NT2/D1 (cell line): ENCODE data around the gene DDAH1.

Source experiments
- SUZ12 ChIP-seq: IDR thresholded peaks from 2 replicates; pipeline ENCODE4 v1.6.1; 2011; ENCODE audit not compliant: insufficient read length, insufficient read depth; ENCODE audit errors: extremely low read depth
- YY1 ChIP-seq: IDR thresholded peaks from 2 replicates; pipeline ENCODE4 v1.6.1; 2011; ENCODE audit not compliant: insufficient read length, insufficient read depth
- ZNF274 ChIP-seq: IDR thresholded peaks from 2 replicates; pipeline ENCODE4 v1.6.1; 2011; ENCODE audit warnings: mild to moderate bottlenecking, low read depth, low read length

GRCh38 chr1:85417876-85418275, 47.1 kb downstream of the DDAH1 start:
- TF ChIP-seq YY1 (no peak), ZNF274 (no peak), SUZ12 (no peak)
